IPS-18c (cell line): ENCODE data around the gene RBM23.
"Not testable (repeated sequence)": the region's sequence is repeated elsewhere in the genome, so short reads cannot be mapped to it uniquely, and the experiment has no call there.

Experiments used
- H3K4me3 ChIP-seq: 2 replicates; pipeline ENCODE4 v1.7.0; 2013; ENCODE audit warnings: low read depth, mild to moderate bottlenecking, low read length, moderate library complexity; ENCODE audit not compliant: insufficient read depth
- H3K9me3 ChIP-seq: one replicate; pipeline ENCODE4 v1.6.1; 2013; ENCODE audit warnings: mild to moderate bottlenecking, low read length, moderate library complexity; ENCODE audit not compliant: control insufficient read depth, insufficient read depth

Gene RBM23

GRCh38 chr14:22878271-22879246 is 40.4 kb downstream of the RBM23 start:
- H3K4me3 ChIP-seq = no peak overlapping the region
- H3K9me3 ChIP-seq = peaks cover 2% of the 10 kb centered on the region

GRCh38 chr14:22877000-22877501 is 41.9 kb downstream of the RBM23 start:
- Histone ChIP-seq H3K9me3 (peaks cover 2% of the 10 kb centered on the region), H3K4me3 (no peak overlapping the region)

- no peak overlapping the region for H3K4me3 ChIP-seq
Observed at GRCh38 chr14:22875748-22876319, 43.1 kb downstream of the RBM23 start.

GRCh38 chr14:22875003-22875747 is 43.8 kb downstream of the RBM23 start:
- no peak overlapping the region for H3K4me3 ChIP-seq
- H3K9me3 ChIP-seq = peaks cover 2% of the 10 kb centered on the region

More at GRCh38 chr14:22875748-22876319, 43.1 kb downstream of the RBM23 start:
- H3K9me3 ChIP-seq = peaks cover 2% of the 10 kb centered on the region

GRCh38 chr14:22872833-22873520 is 46.0 kb downstream of the RBM23 start:
- Histone ChIP-seq H3K4me3 (no peak overlapping the region), H3K9me3 (peaks cover 2% of the 10 kb centered on the region)

- peak overlapping the region; percentile 82 for H3K4me3 ChIP-seq
Observed at GRCh38 chr14:22872033-22872832, 46.7 kb downstream of the RBM23 start.

GRCh38 chr14:22871224-22872032 is 47.5 kb downstream of the RBM23 start, which contains the start of gene LRP10:
Gene LRP10 (plus strand): TSS chr14:22871740. CDS start chr14:22872304, 564 bp downstream.
- H3K9me3 ChIP-seq = peaks cover 2% of the 10 kb centered on the region
- H3K4me3 ChIP-seq = peak within 1 kb of the TSS; percentile 82

More at GRCh38 chr14:22872033-22872832, 46.7 kb downstream of the RBM23 start:
- peaks cover 2% of the 10 kb centered on the region for H3K9me3 ChIP-seq

GRCh38 chr14:22870811-22871223 is 48.1 kb downstream of the RBM23 start:
- Histone ChIP-seq H3K4me3 (peak overlapping the region; percentile 82; the same call in 1 of the 2 replicates), H3K9me3 (no peaks in the 10 kb centered on the region)

GRCh38 chr14:22866874-22867273 is 52.1 kb downstream of the RBM23 start:
- Histone ChIP-seq H3K9me3 (peaks cover 2% of the 10 kb centered on the region), H3K4me3 (no peak overlapping the region)

- H3K9me3 ChIP-seq = peaks cover 2% of the 10 kb centered on the region
- no peak overlapping the region for H3K4me3 ChIP-seq
Observed at GRCh38 chr14:22865424-22866405, 53.2 kb downstream of the RBM23 start.

- Histone ChIP-seq H3K4me3 (no peak overlapping the region), H3K9me3 (peaks cover 2% of the 10 kb centered on the region)
Observed at GRCh38 chr14:22864979-22865378, 54.0 kb downstream of the RBM23 start.

GRCh38 chr14:22861651-22862050 is 57.3 kb downstream of the RBM23 start:
- H3K9me3 ChIP-seq = peaks cover 2% of the 10 kb centered on the region
- no peak overlapping the region for H3K4me3 ChIP-seq

GRCh38 chr14:22860377-22860776 is 58.6 kb downstream of the RBM23 start:
- not testable (repeated sequence) for H3K9me3 ChIP-seq, H3K4me3 ChIP-seq

GRCh38 chr14:22856428-22856827 is 62.5 kb downstream of the RBM23 start:
- Histone ChIP-seq H3K4me3 (no peak overlapping the region; the same call in 1 of the 2 replicates), H3K9me3 (no peaks in the 10 kb centered on the region)
